ENCODE measurements around the gene CLPSL1.

Gene CLPSL1

DNA sequence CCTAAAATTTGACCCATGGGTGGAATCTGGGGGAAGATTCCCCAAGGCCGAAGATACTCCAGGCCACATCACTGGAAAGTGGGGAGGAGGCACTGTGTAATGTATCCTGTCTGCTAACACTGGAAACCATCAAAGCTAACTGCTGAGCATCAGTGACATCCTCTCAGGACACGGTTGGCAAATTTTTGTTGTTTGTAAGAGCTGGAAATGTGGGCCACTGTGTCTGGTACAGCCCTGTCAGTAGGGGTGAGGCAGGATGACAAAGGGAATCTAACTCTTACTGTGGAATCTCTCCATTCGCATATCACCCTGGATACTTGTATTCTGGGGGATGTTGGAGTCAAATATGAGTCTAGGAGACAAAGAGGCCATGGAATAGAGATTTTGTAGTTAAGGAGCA lies 21.4 kb upstream of the CLPSL1 start:
- no peak for DNase-seq (ENCODE audit: low spot score)

DNA sequence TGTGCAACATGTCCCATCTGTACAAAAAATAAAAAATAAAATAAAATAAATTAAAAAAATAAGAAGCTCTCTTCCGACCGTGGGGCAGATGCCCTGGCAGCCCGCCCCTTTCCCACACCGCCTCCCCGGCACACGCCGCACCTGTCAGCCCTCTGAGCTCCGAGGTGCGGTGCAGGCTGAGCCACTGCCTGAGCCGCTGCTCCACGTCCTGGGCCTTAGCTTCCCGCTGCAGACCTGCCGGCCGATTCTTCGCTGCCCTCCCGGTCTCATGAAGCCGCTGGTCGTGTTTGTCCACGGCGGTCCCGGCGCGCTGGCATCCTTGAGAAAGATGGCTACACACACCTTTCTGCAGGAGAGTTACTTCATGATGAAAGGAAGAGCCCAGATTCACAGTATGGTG lies 15.1 kb upstream of the CLPSL1 start:
- no peak for DNase-seq (ENCODE audit: low spot score)

DNA sequence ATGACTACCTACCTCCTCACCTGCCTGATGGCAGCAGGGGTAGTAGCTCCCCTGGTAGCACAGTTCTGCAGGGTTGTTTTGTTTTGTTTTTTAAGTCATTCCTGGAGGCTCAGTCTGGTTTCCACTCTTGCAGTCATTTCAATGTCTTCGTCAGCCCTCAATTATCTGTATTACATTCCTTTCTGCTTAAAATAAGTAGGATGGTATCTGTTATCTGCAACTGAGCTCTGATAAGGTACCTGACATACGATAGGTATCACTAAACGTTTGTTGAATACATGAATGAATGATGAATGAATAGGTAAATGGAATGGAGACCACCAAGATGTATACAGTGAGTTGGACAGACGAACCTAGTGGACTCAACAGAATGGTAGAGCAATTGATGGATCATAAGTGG lies 11.6 kb upstream of the CLPSL1 start:
- DNase-seq (ENCODE audit: low spot score): no peak

DNA sequence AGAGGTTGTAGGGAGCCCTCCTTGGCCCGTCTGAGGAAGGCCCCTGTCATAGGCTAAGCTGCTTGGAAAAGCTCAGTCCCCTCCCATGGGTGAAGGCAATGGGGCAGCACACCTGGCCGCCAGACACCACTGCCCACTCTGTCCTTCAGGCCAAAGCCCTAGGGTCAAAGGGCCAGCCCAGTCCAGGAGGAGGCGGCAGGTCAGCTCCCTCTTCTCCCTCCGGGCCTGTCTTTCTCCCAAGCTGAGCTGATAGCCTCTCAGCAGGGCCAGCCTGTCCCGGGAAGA lies 9.5 kb upstream of the CLPSL1 start:
- DNase-seq (ENCODE audit: low spot score): no peak

DNA sequence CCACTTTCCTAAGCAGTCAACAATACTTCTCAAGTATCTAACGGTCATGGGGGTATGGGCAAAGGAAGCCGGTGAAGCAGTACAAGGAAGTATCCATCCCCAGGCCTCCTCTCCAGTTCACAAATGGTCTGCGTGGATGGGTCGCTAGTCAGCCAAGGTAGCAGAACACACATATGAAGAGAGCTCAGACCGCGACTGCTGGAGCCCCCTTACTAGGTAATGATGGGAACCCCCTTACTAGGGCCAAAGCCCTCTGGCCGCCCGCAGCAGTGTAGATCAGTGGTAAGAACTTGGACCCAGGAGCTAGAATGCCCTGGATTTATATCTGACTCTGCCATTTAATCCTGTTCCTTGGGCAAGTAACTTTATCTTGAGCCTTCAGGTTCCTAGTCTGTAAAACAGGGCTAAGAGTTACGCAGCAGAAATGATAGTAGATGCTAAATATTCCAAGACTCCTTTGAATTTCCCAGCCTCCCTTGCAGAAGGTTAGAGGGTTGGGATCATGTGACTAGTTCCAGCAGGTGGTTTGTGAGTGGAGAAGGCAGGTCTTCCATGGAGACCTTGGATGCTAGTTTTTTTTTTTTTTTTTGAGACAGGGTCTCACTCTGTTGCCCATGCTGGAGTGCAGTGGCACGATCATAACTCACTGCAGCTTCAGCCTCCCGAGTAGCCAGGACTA lies 6.6 kb upstream of the CLPSL1 start:
- DNase-seq (ENCODE audit: low spot score): no peak

DNA sequence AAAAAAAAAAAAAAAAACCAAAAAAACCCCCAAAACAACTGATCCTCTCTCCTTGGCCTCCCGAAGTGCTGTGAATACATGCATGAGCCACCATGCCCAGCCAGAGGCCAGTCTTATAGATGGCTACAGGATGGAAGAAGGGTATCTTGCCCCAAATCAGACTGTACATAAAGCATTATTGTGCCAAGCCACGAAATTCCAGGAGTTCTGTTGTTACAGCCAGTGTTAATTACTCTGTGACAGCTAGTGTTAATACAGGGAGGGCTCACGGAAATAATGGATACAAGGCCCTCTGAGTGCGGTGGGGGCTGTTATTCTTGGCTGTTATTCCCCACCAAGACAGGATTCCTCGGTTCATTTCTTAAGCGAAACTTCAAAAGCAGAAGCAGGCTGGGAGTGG lies 5.8 kb upstream of the CLPSL1 start:
- no peak for DNase-seq (ENCODE audit: low spot score)

DNA sequence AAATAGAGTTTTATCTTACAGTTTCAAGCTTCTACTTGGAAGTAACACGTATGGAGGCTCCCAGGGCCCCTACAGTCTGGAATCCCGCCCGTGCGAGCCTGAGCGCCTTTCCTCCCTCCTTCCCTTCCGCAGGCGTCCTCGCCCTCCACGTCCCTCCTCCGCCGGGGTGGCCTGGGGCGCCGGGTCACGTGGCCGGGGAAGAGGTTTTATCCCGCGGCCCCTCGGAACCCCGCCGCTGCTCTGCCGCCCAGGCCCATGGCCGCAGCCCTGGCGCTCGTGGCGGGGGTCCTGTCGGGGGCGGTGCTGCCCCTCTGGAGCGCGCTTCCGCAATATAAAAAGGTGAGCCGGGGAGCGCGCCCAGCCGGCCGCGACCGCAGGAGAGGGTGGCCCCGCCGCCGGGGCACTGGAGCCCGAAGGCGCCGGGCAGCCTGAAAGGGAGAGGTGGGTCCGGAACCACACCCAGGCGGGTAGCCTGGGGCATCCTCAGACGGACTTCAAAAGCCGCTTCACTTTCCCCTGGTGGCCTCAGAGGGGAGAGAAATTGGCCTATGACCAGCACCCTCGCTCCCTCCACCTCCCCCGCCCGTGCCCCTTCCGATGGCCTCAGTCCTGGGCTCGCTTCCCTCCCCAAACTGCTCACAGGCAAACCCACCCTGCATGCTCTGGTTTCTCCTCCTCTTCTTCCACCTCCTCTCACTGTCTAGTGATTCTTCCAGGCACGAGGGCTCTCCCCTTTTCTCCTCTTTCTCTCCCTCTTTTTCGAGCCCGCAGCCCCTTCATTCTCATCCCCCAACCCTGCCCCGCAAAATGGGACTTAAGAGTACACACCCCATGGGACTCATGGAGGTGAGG lies 4.2 kb upstream of the CLPSL1 start, which contains the start of gene CLPSL2:
CLPSL2 (plus strand) TSS at position 235 of the 852 bp plus-strand sequence; CDS start at position 256, 21 bp downstream.
- DNase-seq (ENCODE audit: low spot score): no peak

DNA sequence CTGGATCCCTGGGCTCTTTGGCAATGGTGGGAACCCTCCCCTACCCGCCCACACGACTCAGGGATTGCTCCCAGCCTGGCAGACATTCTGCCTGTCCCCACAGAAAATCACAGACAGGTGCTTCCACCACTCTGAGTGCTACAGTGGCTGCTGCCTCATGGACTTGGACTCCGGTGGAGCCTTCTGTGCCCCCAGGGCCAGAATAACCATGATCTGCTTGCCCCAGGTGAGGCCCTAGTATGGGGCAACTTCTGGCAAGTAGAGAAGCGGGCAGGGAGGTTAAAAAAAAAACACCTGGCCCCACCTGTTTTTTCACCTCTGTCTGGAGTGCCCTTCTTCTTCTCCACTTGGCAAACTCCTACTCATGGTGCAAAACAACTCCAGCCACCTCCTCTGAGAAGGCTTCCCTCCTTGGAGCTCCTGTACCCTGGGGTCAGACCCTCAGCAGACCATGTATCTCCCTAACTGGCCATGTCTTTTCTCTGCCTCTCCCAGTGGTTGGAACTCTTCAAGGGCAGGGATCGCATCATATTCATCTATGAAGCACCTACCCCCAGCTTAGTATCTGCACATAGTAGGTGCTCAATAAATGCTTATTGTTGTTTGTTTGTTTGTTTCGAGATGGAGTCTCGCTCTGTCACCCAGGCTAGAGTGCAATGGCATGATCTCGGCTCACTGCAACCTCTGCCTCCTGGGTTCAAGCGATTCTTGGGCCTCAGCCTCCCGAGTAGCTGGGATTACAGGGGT lies 3.3 kb upstream of the CLPSL1 start:
- DNase-seq (ENCODE audit: low spot score): no peak

DNA sequence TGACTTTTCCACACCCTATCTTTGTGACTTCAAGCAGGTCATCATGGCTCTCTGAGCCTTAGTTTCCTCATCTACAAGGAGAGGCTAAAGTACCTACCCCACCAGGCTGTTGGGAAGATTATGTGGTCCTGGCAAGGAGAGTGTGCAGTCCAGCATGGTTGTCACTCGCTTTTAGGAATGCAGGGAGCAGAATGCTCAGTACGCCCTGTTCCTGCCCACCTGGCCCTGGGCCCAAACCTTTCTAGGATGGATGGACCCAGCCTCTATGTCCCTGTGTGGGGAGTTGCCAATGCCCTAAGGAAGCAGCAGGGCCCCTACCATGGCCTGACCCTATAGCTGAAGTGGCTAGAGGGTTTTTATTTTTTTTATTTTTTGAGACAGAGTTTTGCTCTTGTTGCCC lies 2.4 kb upstream of the CLPSL1 start:
- no peak for DNase-seq (ENCODE audit: low spot score)

DNA sequence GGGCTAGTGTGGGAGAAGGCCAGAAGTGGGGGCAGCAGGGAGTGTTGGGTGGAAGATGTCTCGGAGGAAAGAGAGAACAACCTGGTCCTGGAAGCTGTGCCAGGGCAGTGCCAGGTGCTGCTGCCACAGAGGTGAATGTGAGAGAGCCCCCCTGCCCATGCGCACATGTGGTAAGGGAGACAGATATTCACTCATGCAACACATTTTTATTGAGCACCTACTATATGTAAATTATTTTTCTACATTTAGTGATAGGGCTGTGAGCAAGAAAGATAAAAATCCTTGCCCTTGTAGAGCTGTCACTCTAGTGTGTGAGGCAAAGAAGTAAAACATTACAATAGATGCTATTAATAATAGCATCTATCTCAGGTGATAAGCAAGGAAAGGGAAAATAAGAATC lies 471 bp downstream of the CLPSL1 start:
- no peak for DNase-seq (ENCODE audit: low spot score)

DNA sequence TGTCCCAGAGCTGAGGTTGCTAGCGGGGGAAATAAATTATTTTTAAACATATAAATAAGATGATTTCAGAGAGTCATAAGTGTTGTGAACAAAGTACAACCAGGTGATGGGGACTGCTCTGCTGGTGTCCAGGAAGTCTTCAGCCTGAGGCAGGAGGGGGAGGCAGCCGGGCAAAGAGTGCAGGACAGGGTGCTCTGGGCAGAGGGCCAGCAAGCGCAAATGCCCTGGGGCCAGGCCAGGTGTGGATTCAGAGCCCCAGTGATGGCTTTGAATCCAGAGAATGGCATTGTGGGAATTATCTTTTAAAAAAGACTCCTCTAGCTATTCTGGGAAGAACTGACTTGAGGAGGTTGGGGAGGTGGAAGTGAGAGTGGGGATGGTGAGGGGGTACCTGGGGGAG lies 1.6 kb downstream of the CLPSL1 start:
- no peak for DNase-seq (ENCODE audit: low spot score)

DNA sequence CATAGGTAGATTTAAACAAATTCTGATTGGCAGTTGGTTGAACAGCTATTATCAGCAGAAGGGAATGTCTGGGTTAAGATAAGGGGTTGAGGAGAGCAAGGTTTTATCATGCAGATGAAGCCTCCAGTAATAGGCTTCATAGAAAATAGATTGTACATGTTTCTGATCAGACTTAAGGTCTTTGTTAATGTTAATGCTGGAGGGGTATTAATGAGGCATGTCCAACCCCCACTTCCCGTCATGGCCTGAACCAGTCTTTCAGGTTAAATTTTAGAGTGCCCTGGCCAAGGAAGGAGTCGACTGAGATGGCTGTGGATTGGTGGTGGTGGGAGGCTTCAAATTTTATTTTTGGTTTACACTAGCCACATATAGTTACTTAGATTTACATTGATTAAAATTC lies 3.4 kb downstream of the CLPSL1 start:
- DNase-seq (ENCODE audit: low spot score): no peak

DNA sequence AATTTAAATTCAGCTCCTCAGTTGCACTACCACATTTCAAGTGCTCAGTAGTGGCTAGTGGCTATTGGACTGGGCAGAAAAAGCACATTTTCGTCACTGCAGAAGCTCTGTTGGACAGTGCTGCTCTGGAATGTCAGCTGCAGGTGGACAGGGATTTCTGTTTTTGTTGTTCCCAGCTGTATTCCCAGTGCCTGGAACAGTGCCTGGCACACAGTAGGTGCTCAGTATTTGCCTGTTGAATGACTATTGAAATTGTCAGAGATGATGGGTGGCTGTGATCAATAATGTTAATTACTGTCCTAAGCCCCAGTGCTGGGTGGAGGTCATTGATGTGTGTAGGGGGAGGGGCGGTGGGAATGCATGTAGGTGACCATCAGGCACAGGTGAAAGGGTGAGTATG lies 5.5 kb downstream of the CLPSL1 start:
- no peak for DNase-seq (ENCODE audit: low spot score)

DNA sequence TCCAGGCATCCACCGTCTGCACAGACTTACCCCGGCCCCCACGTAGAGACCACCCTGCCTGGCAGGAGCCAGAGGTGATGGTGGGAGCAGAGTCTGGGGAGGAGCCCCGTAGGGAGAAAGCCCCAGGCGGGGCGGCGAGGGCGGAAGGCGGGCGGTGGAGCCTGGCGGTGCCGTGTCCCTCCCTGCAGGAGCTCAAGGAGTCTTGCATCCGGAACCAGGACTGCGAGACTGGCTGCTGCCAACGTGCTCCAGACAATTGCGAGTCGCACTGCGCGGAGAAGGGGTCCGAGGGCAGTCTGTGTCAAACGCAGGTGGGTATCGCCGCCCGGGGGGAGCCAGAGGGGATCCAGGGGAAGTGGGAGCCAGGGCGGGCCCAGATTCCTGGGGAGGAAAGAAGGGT lies 6.0 kb downstream of the CLPSL1 start:
- DNase-seq (ENCODE audit: low spot score): no peak

DNA sequence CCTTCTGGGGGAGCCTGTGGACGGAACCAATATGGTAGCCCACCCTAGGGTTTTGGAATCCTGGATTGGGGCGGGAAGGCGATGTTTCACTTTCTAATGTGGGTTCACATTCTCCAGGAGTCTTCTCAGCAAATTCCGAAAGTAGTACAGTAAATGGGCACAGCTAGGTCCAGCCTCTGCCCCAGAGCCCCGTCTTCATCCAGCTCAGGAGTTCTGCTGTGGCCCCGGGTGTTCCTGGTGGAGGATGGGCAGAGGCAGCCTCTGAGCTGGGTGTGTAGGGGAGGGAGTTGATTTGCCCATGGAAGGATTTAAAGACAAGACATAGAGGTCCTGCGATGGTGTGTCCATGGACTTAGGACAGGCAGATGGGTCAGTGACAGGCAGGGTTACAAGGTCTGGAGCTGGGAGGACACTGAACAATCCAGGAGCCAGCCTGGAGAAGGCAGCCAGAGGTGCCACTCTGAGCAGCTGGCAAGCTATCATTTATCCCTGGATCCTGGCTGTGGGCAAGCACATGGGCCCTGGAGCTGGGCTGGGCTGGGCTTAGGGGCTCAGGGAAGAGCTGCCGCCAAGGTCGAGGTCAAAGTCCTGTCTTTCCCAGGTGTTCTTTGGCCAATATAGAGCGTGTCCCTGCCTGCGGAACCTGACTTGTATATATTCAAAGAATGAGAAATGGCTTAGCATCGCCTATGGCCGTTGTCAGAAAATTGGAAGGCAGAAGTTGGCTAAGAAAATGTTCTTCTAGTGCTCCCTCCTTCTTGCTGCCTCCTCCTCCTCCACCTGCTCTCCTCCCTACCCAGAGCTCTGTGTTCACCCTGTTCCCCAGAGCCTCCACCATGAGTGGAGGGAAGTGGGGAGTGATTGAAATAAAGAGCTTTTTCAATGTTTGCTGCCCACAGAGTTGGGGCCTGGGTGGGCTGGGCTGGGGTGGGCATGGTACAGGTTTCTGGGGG lies 6.7 kb downstream of the CLPSL1 start:
- DNase-seq (ENCODE audit: low spot score): no peak

DNA sequence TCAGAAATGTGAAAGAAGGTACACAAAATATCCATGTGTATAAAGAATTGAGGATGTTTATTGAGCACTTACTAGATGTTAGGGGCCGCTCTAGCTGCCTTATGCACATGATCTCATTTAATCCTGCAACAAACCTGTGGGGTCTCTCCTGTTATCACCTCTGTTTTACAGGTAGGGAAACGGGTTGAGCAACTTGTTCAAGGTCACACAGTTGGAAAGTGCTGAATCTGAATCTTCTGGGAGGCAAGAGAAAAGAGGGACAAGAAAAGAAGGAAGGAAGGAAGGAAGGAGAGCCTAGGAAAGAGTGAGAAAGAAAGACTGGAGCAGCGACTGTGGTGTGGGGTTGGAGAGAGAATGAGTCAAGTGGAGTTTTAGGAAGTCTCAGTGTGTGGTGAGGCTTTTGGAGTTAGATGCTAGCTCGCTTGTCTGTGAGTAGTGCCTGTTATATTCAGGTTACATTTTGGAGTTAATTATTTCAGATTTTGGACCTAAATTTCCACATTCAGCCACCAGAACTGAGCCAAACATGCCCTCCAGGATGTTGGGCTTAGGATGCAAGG lies 7.7 kb downstream of the CLPSL1 start:
- DNase-seq (ENCODE audit: low spot score): no peak

DNA sequence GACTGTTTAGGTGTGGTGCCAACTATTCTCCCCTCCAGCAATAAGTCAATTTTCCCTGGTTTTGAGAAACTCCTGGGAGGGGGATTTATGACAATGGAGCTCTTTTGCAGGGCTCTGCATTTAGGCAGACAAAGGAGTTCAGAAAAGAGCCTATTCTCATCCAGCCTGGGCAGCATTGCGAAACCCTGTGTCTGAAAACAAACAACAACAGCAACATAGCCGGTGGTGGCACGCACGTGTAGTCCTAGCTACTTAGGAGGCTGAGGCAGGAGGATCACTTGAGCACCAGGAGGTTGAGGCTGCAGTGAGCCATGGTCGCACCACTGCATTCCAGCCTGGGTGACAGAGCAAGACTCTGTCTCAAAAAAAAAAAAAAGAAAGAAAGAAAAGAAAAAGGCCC lies 9.9 kb downstream of the CLPSL1 start:
- DNase-seq (ENCODE audit: low spot score): no peak

DNA sequence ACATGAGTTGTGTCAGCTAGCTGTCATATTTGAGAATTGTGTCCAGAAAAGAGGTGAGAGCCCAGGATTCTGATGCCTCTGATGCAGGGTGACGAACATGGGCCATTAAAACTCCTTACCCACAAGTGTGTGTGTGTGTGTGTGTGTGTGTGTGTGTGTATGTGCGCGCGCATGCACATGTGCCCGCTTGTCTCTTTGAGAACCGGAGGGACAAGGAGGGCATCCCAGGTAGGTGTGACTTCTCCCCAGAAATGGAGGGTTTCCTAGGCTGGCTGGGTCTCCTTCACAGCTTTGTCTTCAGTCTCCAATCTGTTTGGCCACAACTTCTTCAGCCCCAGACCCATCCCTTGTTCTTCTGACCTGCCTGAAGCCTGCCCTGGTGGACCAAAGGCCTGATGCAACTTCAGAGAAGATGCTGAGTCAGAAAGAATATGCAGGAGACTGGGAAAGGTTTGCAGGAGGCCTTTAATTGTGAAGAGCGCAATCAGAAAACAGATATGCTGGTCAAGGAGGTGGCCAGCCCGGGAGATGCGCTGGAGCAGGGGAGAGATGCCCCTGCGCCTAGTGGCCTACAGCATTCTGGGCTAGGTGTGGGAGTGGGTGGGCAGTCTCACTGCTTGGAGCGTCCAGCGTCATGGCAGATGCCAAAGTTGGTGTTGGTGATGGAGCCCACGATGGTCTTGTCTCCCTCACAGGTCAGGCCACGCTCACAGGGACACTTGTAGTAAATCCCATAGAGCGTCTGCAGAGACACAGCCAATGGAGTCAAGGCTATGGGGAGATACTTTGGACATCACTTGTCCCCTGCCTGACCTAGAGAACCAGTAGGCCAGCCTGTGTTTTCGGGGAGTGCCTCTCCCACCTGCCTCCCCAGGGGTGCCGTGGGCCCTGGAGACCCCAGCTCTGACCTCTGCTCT lies 14.0 kb downstream of the CLPSL1 start:
- DNase-seq (ENCODE audit: low spot score): no peak

DNA sequence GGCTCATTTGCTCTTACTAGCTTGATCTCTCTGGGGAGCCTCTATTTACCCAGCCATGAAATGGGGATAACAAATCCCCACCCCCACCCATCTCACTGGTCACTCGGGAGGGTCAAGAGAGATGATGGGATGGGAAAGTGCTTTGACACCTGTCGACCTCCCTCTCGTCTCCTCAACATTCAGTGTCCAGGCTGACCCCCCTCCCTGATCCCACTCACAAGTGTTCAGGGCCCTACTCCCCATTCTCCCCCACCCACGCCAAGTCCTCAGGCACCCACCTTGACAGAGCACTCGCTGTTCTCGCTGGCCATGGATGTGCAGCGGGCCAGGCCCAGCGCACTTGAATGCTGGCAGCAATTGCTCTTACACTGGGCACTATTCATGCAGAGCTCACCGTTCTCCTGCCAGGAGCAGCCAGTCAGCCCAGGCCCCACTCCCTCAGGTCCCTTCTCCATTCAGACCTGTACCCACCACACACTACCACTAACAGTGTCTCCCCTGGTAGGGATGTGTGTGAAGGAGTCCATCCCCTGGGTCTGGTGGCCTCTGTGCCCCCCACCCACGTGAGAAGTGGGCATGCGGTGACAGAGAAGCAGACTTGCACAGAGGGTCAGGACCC lies 14.7 kb downstream of the CLPSL1 start:
- no peak for DNase-seq (ENCODE audit: low spot score)

DNA sequence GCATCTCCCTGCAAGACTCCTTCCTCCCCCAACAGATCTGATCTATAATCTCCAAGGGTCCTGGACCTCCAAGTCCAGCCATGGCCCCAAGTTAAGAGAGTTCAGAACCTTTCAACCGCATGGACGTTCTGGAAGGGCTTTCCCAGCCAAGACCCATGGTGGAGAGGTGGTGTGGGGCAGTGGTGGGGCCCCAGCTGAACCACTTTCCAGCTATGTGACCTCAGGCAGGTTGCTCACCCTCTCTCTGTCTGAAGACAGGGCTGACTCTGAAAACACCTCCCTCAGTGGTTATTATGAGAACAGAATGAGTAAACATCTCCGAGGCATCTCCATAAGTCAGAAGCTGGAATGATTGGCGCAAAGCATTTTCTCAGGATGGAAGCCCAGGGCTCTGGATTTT lies 15.4 kb downstream of the CLPSL1 start:
- DNase-seq (ENCODE audit: low spot score): no peak
